ENCODE measurements around the gene TP53RK.

The TP53RK gene

DNA sequence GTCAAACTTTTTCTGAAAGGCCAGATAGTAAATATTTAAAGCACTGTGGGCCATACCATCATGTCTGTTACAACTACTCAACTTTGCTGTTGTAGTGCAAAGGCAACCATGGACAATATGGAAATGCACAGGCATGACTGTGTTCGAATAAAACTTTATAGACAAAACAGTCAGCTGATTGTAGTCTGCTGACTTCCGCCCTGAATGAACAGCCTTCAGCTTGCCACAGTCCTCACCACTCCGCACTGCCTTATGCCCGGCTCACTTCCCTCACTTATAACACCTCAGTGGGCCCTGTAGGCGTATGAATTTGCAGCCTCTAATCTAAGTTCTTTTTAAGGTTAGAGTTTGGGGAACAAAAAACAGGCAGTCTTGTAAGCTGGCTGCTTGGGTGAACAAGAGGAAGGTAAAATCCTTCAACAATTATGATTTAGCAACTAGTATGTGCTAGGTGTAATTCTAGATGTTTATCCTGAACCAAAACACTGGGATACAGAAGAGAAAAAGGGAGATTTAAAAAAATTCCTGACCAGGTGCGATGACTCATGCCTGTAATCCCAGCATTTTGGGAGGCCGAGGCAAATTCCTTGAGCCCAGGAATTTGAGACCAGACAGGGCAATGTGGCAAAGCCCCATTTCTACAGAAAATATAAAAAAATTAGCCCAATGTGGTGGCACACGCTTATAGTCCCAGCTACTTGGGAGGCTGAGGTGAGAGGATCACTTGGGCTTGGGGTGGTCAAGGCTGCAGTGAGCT lies 13.4 kb upstream of the TP53RK start:
- TF ChIP-seq MYC (IDR thresholded peaks at IDR 0.05; ENCODE audit: low read depth, low read length) (no peak), POLR2A (IDR thresholded peaks at IDR 0.05; ENCODE audit: extremely low read depth, insufficient read length) (no peak)
- TF ChIP-seq, protein P1, sequence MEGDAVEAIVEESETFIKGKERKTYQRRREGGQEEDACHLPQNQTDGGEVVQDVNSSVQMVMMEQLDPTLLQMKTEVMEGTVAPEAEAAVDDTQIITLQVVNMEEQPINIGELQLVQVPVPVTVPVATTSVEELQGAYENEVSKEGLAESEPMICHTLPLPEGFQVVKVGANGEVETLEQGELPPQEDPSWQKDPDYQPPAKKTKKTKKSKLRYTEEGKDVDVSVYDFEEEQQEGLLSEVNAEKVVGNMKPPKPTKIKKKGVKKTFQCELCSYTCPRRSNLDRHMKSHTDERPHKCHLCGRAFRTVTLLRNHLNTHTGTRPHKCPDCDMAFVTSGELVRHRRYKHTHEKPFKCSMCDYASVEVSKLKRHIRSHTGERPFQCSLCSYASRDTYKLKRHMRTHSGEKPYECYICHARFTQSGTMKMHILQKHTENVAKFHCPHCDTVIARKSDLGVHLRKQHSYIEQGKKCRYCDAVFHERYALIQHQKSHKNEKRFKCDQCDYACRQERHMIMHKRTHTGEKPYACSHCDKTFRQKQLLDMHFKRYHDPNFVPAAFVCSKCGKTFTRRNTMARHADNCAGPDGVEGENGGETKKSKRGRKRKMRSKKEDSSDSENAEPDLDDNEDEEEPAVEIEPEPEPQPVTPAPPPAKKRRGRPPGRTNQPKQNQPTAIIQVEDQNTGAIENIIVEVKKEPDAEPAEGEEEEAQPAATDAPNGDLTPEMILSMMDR (IDR thresholded peaks at IDR 0.05; ENCODE audit: low read depth, low read length), result no peak
- TF ChIP-seq, protein P2, sequence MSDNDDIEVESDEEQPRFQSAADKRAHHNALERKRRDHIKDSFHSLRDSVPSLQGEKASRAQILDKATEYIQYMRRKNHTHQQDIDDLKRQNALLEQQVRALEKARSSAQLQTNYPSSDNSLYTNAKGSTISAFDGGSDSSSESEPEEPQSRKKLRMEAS (IDR thresholded peaks at IDR 0.05; ENCODE audit: low read depth, low read length), result no peak
- DNase-seq (ENCODE audit: low read depth), result no peak
- no peak overlapping the region for H3K4me3 ChIP-seq (ENCODE audit: low read depth, low read length)

DNA sequence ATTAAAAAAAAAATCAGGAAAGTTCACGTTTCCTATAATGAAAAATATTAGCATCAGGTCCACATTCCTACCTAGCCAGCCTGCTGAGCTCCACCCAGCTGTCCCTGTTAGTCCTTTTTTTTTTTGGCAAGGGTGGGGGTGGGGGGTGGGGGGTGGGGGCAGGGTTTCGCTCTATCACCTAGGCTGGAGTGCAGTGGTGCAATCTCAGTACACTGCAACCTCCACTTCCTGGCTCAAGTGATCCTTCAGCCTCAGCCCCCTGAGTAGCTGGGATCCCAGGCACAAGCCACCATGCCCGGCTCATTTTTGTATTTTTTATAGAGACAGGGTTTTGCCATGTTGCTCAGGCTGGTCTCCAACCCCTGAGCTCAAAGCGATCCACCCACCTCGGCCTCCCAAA lies 12.7 kb upstream of the TP53RK start:
- TF ChIP-seq POLR2A (IDR thresholded peaks at IDR 0.05; ENCODE audit: extremely low read depth, insufficient read length), result no peak
- TF ChIP-seq, protein P1 (IDR thresholded peaks at IDR 0.05; ENCODE audit: low read depth, low read length), result no peak
- TF ChIP-seq, protein P2 (IDR thresholded peaks at IDR 0.05; ENCODE audit: low read depth, low read length), result no peak
- no peak for TF ChIP-seq MYC (IDR thresholded peaks at IDR 0.05; ENCODE audit: low read depth, low read length)
- no peak for DNase-seq (ENCODE audit: low read depth)
- H3K4me3 ChIP-seq (ENCODE audit: low read depth, low read length), result no peak overlapping the region

DNA sequence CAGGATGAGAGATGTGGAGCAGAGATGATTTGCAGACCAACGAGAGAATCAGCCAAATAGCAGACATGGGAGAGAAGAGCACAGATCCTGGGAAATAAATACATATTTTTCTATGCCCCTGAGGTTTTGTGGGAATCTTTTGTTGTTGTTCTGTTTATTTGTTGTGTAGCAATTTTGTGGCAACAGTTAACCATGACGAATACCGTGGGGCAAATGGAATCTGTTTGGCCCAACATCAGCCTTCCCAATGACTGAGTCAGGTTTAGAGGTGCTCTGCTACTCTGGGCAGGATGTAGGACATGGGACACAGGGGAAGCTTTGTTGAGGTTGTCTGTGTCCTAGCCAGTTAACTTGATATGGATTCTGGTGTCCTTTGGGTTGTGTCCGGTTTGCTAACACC lies 12.3 kb upstream of the TP53RK start:
- TF ChIP-seq, protein P2 (IDR thresholded peaks at IDR 0.05; ENCODE audit: low read depth, low read length), result no peak
- TF ChIP-seq, protein P1 (IDR thresholded peaks at IDR 0.05; ENCODE audit: low read depth, low read length), result no peak
- no peak for DNase-seq (ENCODE audit: low read depth)
- no peak overlapping the region for H3K4me3 ChIP-seq (ENCODE audit: low read depth, low read length)

DNA sequence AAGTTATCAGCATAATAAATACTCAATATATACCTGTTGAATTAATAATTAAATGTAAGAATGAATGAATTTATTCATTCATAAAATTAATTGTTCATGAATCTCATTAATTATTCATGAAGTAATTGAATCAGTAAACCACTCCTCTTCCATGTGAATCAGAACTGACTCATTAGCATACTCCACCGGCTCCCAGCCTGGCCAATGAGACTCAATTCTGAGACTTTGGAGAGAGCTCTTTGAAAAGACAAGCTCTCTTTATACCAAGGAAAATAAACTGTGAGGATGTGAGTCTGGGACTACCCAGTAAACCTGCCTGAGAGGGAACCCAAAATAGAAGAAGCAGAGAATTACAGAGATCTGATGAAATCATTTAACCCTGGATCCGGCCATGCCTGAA lies 11.8 kb upstream of the TP53RK start:
- no peak for DNase-seq (ENCODE audit: low read depth)
- no peak overlapping the region for H3K4me3 ChIP-seq (ENCODE audit: low read depth, low read length)
- TF ChIP-seq, protein P2 (IDR thresholded peaks at IDR 0.05; ENCODE audit: low read depth, low read length), result no peak
- TF ChIP-seq MYC (IDR thresholded peaks at IDR 0.05; ENCODE audit: low read depth, low read length) (no peak), POLR2A (IDR thresholded peaks at IDR 0.05; ENCODE audit: extremely low read depth, insufficient read length) (no peak)
- TF ChIP-seq, protein P1 (IDR thresholded peaks at IDR 0.05; ENCODE audit: low read depth, low read length), result no peak

DNA sequence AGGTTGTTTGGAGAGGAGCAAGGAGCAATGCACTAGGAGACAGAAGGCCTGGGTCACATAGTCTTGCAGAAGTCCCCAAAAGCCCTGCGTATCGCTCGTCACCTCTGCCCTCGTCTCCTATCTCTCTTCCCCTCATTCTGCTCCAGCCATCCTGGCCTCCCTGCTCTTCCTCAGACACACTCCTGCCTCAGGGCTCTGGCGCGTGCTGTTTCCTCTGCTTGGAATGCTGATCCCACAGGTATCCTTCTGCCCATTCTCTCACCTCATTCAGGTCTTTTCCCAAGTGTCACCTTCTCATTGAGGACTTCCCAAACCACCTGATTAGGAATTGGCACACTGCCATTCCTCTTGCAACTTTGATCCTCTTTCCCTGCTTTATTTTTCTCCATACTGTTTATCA lies 11.2 kb upstream of the TP53RK start:
- TF ChIP-seq MYC (IDR thresholded peaks at IDR 0.05; ENCODE audit: low read depth, low read length) (no peak), POLR2A (IDR thresholded peaks at IDR 0.05; ENCODE audit: extremely low read depth, insufficient read length) (no peak)
- TF ChIP-seq, protein P1 (IDR thresholded peaks at IDR 0.05; ENCODE audit: low read depth, low read length), result no peak
- TF ChIP-seq, protein P2 (IDR thresholded peaks at IDR 0.05; ENCODE audit: low read depth, low read length), result no peak
- DNase-seq (ENCODE audit: low read depth), result no peak
- no peak overlapping the region for H3K4me3 ChIP-seq (ENCODE audit: low read depth, low read length)
